ENCODE measurements around the gene NCBP3.

Gene NCBP3

GRCh38 chr17:3782751-3783150 lies 63.3 kb downstream of the NCBP3 start:
- DNase-seq: no peak

GRCh38 chr17:3780986-3781385 lies 65.1 kb downstream of the NCBP3 start:
- no peak for DNase-seq

- DNase-seq: no peak
Observed at GRCh38 chr17:3777366-3778120, 68.5 kb downstream of the NCBP3 start.

- DNase-seq: no peak
Observed at GRCh38 chr17:3773966-3774365, 72.1 kb downstream of the NCBP3 start.

GRCh38 chr17:3773511-3773910 lies 72.5 kb downstream of the NCBP3 start:
- DNase-seq: no peak

GRCh38 chr17:3772764-3773163 lies 73.3 kb downstream of the NCBP3 start:
- no peak for DNase-seq

- DNase-seq: no peak
Observed at GRCh38 chr17:3771140-3771539, 74.9 kb downstream of the NCBP3 start.

- no peak for DNase-seq
Observed at GRCh38 chr17:3770466-3770865, 75.6 kb downstream of the NCBP3 start.

- no peak for DNase-seq
Observed at GRCh38 chr17:3768769-3769168, 77.3 kb downstream of the NCBP3 start.

- DNase-seq: no peak
Observed at GRCh38 chr17:3768341-3768740, 77.7 kb downstream of the NCBP3 start.

- DNase-seq: no peak
Observed at GRCh38 chr17:3766779-3767178, 79.3 kb downstream of the NCBP3 start.

GRCh38 chr17:3765981-3766380 lies 80.1 kb downstream of the NCBP3 start:
- no peak for DNase-seq

GRCh38 chr17:3763777-3764170 lies 82.3 kb downstream of the NCBP3 start:
- no peak for DNase-seq

- no peak for DNase-seq
Observed at GRCh38 chr17:3762922-3763776, 82.9 kb downstream of the NCBP3 start.

- no peak for DNase-seq
Observed at GRCh38 chr17:3761918-3762380, 84.1 kb downstream of the NCBP3 start.

GRCh38 chr17:3761036-3761917 lies 84.8 kb downstream of the NCBP3 start:
- DNase-seq: no peak

GRCh38 chr17:3759597-3760216 lies 86.3 kb downstream of the NCBP3 start:
- no peak for DNase-seq

- DNase-seq: no peak
Observed at GRCh38 chr17:3755335-3756030, 90.6 kb downstream of the NCBP3 start.

- DNase-seq: peak; percentile 68
Observed at GRCh38 chr17:3754458-3755334, 91.3 kb downstream of the NCBP3 start.

GRCh38 chr17:3754066-3754457 lies 92.0 kb downstream of the NCBP3 start:
- no peak for DNase-seq

GRCh38 chr17:3753624-3754023 lies 92.4 kb downstream of the NCBP3 start:
- no peak for DNase-seq
